DLD1 (cell line): ENCODE data around the gene SPC25.
"Not testable (repeated sequence)": the region's sequence is repeated elsewhere in the genome, so short reads cannot be mapped to it uniquely, and the experiment has no call there.

Experiments
- in situ Hi-C: cut with HindIII; loops from 2 replicates; pipeline ENCODE4 v1.10.0; 2017; ENCODE audit warnings: low sequenced_read_pairs

SPC25 gene

GRCh38 chr2:168890006-168890782 lies at the start of gene SPC25:
Gene SPC25 (minus strand): TSS chr2:168890430. CDS start chr2:168889519, 911 bp downstream.
- in situ Hi-C loops, result no loop called here

- in situ Hi-C loops, result no loop called here
Observed at GRCh38 chr2:168939918-168940317, 49.7 kb upstream of the SPC25 start.

GRCh38 chr2:168939061-168939460 lies 48.8 kb upstream of the SPC25 start:
- in situ Hi-C loops, result no loop called here

- in situ Hi-C loops, result no loop called here
Observed at GRCh38 chr2:168935810-168936581, 45.8 kb upstream of the SPC25 start.

GRCh38 chr2:168934826-168935225 lies 44.6 kb upstream of the SPC25 start:
- in situ Hi-C loops, result no loop called here

- in situ Hi-C loops, result not testable (repeated sequence)
Observed at GRCh38 chr2:168932174-168932573, 41.9 kb upstream of the SPC25 start.

GRCh38 chr2:168930242-168930641 lies 40.0 kb upstream of the SPC25 start:
- in situ Hi-C loops, result no loop called here

- in situ Hi-C loops, result no loop called here
Observed at GRCh38 chr2:168929031-168929430, 38.8 kb upstream of the SPC25 start.

- in situ Hi-C loops, result no loop called here
Observed at GRCh38 chr2:168928113-168928831, 38.0 kb upstream of the SPC25 start.

- in situ Hi-C loops, result no loop called here
Observed at GRCh38 chr2:168926621-168927386, 36.6 kb upstream of the SPC25 start.

- in situ Hi-C loops, result no loop called here
Observed at GRCh38 chr2:168920504-168921157, 30.4 kb upstream of the SPC25 start.

- in situ Hi-C loops, result no loop called here
Observed at GRCh38 chr2:168916331-168916675, 26.1 kb upstream of the SPC25 start.

- in situ Hi-C loops, result no loop called here
Observed at GRCh38 chr2:168915441-168916330, 25.5 kb upstream of the SPC25 start.

GRCh38 chr2:168913495-168913894 lies 23.3 kb upstream of the SPC25 start:
- in situ Hi-C loops, result no loop called here

- in situ Hi-C loops, result no loop called here
Observed at GRCh38 chr2:168912901-168913369, 22.7 kb upstream of the SPC25 start.

GRCh38 chr2:168912466-168912865 lies 22.2 kb upstream of the SPC25 start:
- in situ Hi-C loops, result no loop called here

- in situ Hi-C loops, result no loop called here
Observed at GRCh38 chr2:168910330-168910729, 20.1 kb upstream of the SPC25 start.

- in situ Hi-C loops, result no loop called here
Observed at GRCh38 chr2:168907940-168908662, 17.9 kb upstream of the SPC25 start.

- in situ Hi-C loops, result no loop called here
Observed at GRCh38 chr2:168904358-168904757, 14.1 kb upstream of the SPC25 start.
